ENCODE results near the gene GIT1. TPM values are rescaled to one million over a fixed set of nuclear protein-coding genes. Genes with fewer than 3 reads are reported as not detected.

The GIT1 gene
- total and polyA plus RNA-seq, 3 donors from 2014 or later, result 156 to 220 (median 169) TPM

DNA sequence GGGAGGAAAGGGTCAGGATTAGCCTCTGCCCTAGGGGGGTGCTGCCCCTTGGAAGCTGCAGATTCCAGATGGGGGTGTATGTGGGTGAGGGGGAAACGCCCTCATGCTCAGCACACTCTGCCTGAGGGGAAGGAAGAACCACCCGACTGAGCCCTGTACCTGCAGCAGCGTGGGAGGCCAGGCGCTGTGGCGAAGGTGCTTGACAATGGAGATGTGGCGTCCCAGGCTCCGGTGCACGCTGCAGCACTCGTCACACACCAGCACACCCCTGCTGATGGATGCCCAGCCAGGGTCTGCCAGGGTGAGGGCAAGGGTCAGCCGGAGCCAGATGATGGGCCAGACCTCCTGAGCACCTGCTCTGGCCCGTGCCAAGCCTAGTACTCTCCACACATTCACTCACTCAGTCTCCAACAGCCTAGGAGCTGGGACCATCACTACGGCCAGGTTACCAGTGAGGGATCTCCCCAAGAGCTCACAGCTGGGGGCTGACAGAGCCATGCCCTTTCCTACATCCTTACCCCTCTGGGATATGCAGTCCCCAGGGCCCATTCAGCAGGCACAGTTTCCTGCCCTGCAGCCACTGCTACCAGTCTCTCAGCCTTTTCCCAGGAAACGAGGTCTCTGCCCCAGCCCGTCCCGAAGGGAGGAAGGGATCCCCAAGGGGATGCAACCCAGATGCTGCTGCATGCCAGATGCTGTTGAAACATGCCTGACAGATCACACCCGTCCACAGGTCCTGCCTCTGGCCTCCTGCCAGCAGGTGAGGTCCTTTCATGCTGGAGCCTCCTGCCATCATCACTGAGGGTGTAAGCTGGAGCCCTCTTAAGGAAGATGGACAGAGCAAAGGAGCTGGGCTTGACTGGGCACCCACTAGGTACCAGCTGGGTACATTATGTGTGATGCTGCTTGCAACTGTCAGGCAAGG lies 5.9 kb downstream of the GIT1 start:
- peaks cover 17% of the 10 kb centered on the region for H3K4me1 ChIP-seq
- H3K9me3 ChIP-seq, result no peaks in the 10 kb centered on the region
- no peak overlapping the region for H3K4me3 ChIP-seq
- intact Hi-C loops (cut with DNase I; ENCODE audit: low total_unique reads), result no loop called here
- H3K27me3 ChIP-seq, result no peaks in the 10 kb centered on the region
- TF ChIP-seq, protein P1, sequence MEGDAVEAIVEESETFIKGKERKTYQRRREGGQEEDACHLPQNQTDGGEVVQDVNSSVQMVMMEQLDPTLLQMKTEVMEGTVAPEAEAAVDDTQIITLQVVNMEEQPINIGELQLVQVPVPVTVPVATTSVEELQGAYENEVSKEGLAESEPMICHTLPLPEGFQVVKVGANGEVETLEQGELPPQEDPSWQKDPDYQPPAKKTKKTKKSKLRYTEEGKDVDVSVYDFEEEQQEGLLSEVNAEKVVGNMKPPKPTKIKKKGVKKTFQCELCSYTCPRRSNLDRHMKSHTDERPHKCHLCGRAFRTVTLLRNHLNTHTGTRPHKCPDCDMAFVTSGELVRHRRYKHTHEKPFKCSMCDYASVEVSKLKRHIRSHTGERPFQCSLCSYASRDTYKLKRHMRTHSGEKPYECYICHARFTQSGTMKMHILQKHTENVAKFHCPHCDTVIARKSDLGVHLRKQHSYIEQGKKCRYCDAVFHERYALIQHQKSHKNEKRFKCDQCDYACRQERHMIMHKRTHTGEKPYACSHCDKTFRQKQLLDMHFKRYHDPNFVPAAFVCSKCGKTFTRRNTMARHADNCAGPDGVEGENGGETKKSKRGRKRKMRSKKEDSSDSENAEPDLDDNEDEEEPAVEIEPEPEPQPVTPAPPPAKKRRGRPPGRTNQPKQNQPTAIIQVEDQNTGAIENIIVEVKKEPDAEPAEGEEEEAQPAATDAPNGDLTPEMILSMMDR (IDR thresholded peaks at IDR 0.05), result no peak
- no peak for TF ChIP-seq POLR2A (IDR thresholded peaks at IDR 0.05)
- no peak overlapping the region for H3K27ac ChIP-seq
- DNase-seq, result no peak
- 85 to 93% methylated on average over 8 to 16 of the region's 16 CpGs for WGBS, 2 donors
- H3K36me3 ChIP-seq (ENCODE audit: low read depth, missing control alignments), result no peaks in the 10 kb centered on the region

GRCh38 chr17:29582772-29583171 lies 6.7 kb downstream of the GIT1 start:
- DNase-seq, result no peak
- Histone ChIP-seq H3K4me1 (peaks cover 12% of the 10 kb centered on the region), H3K27me3 (no peaks in the 10 kb centered on the region), H3K9me3 (no peaks in the 10 kb centered on the region), H3K4me3 (no peak overlapping the region), H3K27ac (no peak overlapping the region), H3K36me3 (ENCODE audit: low read depth, missing control alignments) (no peaks in the 10 kb centered on the region)
- TF ChIP-seq, protein P1 (IDR thresholded peaks at IDR 0.05), result no peak
- no peak for TF ChIP-seq POLR2A (IDR thresholded peaks at IDR 0.05)
- intact Hi-C loops (cut with DNase I; ENCODE audit: low total_unique reads), result no loop called here
- whole genome bisulfite sequencing, 2 donors, result 94 to 95% methylated on average over 11 to 13 of the region's 13 CpGs

- intact Hi-C loops (cut with DNase I; ENCODE audit: low total_unique reads), result no loop called here
- Histone ChIP-seq H3K4me3 (no peak overlapping the region), H3K9me3 (no peaks in the 10 kb centered on the region), H3K27ac (no peak overlapping the region), H3K27me3 (no peaks in the 10 kb centered on the region), H3K4me1 (peaks cover 7% of the 10 kb centered on the region), H3K36me3 (ENCODE audit: low read depth, missing control alignments) (no peaks in the 10 kb centered on the region)
- TF ChIP-seq, protein P1 (IDR thresholded peaks at IDR 0.05), result no peak
- TF ChIP-seq POLR2A (IDR thresholded peaks at IDR 0.05), result no peak
- WGBS, 2 donors, result 77 to 91% methylated on average over 10 of the region's 10 CpGs
- no peak for DNase-seq
Measured at GRCh38 chr17:29582254-29582765, 7.1 kb downstream of the GIT1 start.

- no peaks in the 10 kb centered on the region for H3K36me3 ChIP-seq (ENCODE audit: low read depth, missing control alignments)
- H3K4me3 ChIP-seq, result no peak overlapping the region
- intact Hi-C loops (cut with DNase I; ENCODE audit: low total_unique reads), result no loop called here
- no peak overlapping the region for H3K27ac ChIP-seq
- WGBS, 2 donors, result 89 to 92% methylated on average over 5 to 20 of the region's 20 CpGs
- H3K27me3 ChIP-seq, result no peaks in the 10 kb centered on the region
- TF ChIP-seq POLR2A (IDR thresholded peaks at IDR 0.05), result no peak
- TF ChIP-seq, protein P1 (IDR thresholded peaks at IDR 0.05), result no peak
- DNase-seq, result no peak
- H3K4me1 ChIP-seq, result peaks cover 1% of the 10 kb centered on the region
- H3K9me3 ChIP-seq, result no peaks in the 10 kb centered on the region
Measured at GRCh38 chr17:29581583-29582253, 7.7 kb downstream of the GIT1 start.

All from testis (tissue), 3 donors.